ENCODE data around the gene GGCX. TPM values are rescaled to one million over a fixed set of nuclear protein-coding genes. Genes with fewer than 3 reads are reported as not detected.

Gene GGCX
- total RNA-seq, 2 experiments from 2014 or later = 26.0 to 26.7 TPM

GRCh38 chr2:85589181-85589580 lies 27.9 kb upstream of the GGCX start:
- H3K27ac Mint-ChIP-seq = no peak overlapping the region
- CTCF ChIA-PET = no interaction called here

DNA sequence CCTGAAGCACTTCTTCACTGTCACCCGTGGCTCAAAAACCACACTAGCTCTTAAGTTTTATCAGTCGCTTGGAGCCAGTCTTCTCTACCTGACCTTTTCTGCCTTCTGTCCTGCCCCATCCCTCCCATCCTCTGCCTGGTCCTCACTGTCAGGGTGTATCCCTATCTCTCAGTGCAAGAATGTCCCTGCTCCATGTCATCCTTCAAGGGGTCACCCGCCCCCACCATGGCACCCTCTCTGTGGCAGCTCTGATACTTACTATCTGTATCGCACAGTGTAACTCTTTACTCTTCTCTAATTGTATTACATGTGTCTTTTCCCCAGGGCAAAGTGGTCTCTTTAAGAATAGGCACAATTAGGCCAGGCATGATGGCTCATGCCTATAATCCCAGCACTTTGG lies 27.4 kb upstream of the GGCX start:
- Mint-ChIP-seq H3K4me3 (no peak overlapping the region), H3K27ac (no peak overlapping the region), H3K9me3 (ENCODE audit: low read depth) (no peaks in the 10 kb centered on the region), H3K27me3 (no peaks in the 10 kb centered on the region), H3K36me3 (peaks cover 4% of the 10 kb centered on the region), H3K4me1 (peaks cover 37% of the 10 kb centered on the region)
- CTCF ChIA-PET = no interaction called here
- ATAC-seq (no peak), DNase-seq (no peak)

More at GRCh38 chr2:85589181-85589580, 27.9 kb upstream of the GGCX start:
- H3K4me3 Mint-ChIP-seq = no peak overlapping the region
- H3K9me3 Mint-ChIP-seq (ENCODE audit: low read depth) = no peaks in the 10 kb centered on the region
- H3K4me1 Mint-ChIP-seq = peaks cover 37% of the 10 kb centered on the region
- ATAC-seq (no peak), DNase-seq (no peak)
- H3K36me3 Mint-ChIP-seq = peaks cover 1% of the 10 kb centered on the region
- no peaks in the 10 kb centered on the region for H3K27me3 Mint-ChIP-seq

DNA sequence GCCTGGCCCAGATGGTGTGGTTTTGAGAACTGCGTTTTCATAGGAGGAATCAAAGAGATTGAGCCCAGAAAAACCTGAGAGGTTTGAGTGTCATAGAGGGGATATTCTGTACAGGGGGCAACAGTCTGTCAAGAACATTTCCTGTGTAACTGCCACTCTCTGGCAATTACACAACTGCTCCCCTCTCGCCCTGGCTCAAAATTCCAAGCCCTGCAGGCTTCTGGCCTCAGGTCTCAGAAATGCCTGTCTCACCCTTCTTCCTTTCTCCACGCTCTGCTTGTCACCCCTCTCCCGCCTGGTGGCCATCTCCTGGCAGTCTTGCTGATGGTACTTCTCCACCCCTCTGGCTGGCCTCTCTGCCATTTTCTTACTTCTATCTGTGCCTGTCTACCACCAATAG lies 26.9 kb upstream of the GGCX start:
- no peak overlapping the region for H3K4me3 Mint-ChIP-seq
- no peak overlapping the region for H3K27ac Mint-ChIP-seq
- no peaks in the 10 kb centered on the region for H3K27me3 Mint-ChIP-seq
- peaks cover 42% of the 10 kb centered on the region for H3K4me1 Mint-ChIP-seq
- no peak for ATAC-seq
- peaks cover 4% of the 10 kb centered on the region for H3K36me3 Mint-ChIP-seq
- no peak for DNase-seq
- no peaks in the 10 kb centered on the region for H3K9me3 Mint-ChIP-seq (ENCODE audit: low read depth)
- CTCF ChIA-PET = no interaction called here

GRCh38 chr2:85585781-85586105 lies 24.4 kb upstream of the GGCX start:
- peak overlapping the region; percentile 89 for H3K4me3 Mint-ChIP-seq
- H3K27me3 Mint-ChIP-seq = no peaks in the 10 kb centered on the region
- H3K27ac Mint-ChIP-seq = peak overlapping the region; percentile 93
- CTCF ChIA-PET = interaction anchor here (0.7 to 1.1 kb wide), 2 partner anchors 10 to 20 kb away, joined by 3 to 4 read pairs; partner anchors contain the start of gene RNF181
- peaks cover 18% of the 10 kb centered on the region for H3K36me3 Mint-ChIP-seq
- ATAC-seq (no peak), DNase-seq (no peak)
- H3K4me1 Mint-ChIP-seq = peaks cover 43% of the 10 kb centered on the region
- H3K9me3 Mint-ChIP-seq (ENCODE audit: low read depth) = no peaks in the 10 kb centered on the region

DNA sequence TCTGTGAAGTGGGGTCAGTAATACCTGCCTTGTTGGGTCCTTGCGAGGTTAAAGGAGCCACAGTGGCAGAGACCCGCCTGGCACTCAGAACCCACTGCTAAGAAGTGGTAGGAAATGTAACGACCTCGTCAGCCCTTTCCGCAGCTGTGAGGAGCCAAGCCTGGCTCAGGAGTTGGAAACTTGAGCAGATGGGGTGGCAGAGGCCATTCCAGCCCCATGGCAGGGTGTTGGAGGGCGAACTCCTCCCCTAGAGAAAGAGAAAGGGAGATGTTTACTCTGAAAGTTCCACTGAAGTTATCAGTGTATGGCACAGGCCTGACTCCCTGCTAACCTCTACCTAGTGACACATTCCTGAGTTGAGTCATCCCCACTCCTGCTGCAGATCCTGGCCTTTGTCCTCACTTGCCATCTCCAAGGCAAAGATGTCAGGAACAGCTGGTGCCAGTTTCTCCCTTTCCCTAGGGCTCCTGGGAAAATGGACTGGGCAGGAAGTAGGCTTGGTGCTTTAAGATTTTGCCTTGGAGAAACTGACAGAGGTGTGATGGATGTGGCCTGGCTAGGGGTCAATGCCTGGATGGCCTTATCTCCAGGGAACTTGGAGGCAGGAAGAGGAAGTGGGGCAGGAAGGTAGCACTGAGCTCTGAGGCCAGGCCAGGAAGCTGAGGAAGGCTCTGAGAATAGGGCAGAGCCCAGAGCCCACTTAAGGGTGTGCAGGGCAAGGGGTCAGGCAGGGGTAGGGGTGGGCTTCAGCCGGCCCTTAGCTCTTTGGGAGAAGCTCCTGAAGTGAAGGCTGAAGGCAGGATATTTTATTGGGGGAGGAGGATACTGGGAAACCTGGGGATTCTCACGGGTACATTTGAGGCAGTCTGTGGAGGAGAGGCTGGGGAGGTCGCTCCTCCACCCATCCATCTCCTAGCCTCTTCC lies 23.8 kb upstream of the GGCX start:
- peak overlapping the region; percentile 89 for H3K4me3 Mint-ChIP-seq

GRCh38 chr2:85584354-85584856 lies 23.1 kb upstream of the GGCX start, which contains the start of gene VAMP5:
TSS of gene VAMP5 (plus strand) at chr2:85584431. CDS start at chr2:85584491, 60 bp downstream.
- DNase-seq = no peak
- H3K36me3 Mint-ChIP-seq = peaks cover 23% of the 10 kb centered on the region
- peak within 1 kb of the TSS; percentile 93 for H3K27ac Mint-ChIP-seq
- peak; percentile 69 for ATAC-seq
- peaks cover 43% of the 10 kb centered on the region for H3K4me1 Mint-ChIP-seq
- no peaks in the 10 kb centered on the region for H3K9me3 Mint-ChIP-seq (ENCODE audit: low read depth)
- H3K27me3 Mint-ChIP-seq = no peaks in the 10 kb centered on the region
- peak within 1 kb of the TSS; percentile 89 for H3K4me3 Mint-ChIP-seq
- CTCF ChIA-PET = interaction anchor here (1.1 to 1.7 kb wide), 4 partner anchors 10 to 52 kb away, joined by 3 to 5 read pairs (median 4); partner anchors contain the start of gene RNF181

More for the DNA sequence above, 23.8 kb upstream of the GGCX start:
- Mint-ChIP-seq H3K4me1 (peaks cover 44% of the 10 kb centered on the region), H3K9me3 (ENCODE audit: low read depth) (no peaks in the 10 kb centered on the region), H3K27ac (peak overlapping the region; percentile 93), H3K27me3 (no peaks in the 10 kb centered on the region), H3K36me3 (peaks cover 21% of the 10 kb centered on the region)
- DNase-seq (peak; percentile 56), ATAC-seq (peak; percentile 64)
- CTCF ChIA-PET = interaction anchor here (0.7 to 1.7 kb wide), 3 partner anchors 10 to 33 kb away, joined by 3 to 5 read pairs (median 4); partner anchors contain the start of gene RNF181

DNA sequence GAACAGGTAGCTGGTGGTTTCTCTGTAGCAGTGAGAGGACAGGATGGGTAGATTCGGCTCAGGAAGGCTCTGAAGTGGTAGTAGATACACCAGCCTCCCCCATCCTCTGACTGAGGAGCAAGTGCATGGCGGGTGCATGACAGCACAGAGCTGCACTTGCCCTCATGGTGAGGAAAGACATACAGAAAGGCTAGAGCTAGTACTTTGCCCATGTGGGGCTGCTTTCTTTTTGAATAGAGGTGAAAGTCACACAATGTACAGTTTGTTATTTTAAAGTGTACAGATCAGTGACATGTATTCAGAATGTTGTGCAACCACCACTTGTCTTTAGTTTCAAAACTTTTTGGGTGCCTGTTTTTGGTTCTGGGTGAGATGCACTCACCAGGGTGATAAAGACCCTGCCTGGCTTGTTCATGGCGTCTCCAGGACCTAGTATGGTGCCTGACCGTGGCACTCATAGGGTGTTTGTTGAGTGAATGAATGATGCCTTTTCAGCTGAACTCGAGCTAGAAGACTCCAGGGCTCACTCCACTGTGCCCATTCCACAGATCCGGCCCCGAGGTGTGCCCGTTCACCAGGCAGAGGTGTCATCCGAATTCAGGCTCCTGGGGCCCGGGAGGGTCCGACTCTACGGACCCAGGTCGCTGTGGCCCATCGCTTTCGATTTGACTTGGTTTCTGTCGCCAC lies 22.5 kb upstream of the GGCX start:
- Mint-ChIP-seq H3K9me3 (ENCODE audit: low read depth) (no peaks in the 10 kb centered on the region), H3K4me3 (peak overlapping the region; percentile 89), H3K4me1 (peaks cover 48% of the 10 kb centered on the region), H3K27me3 (no peaks in the 10 kb centered on the region), H3K36me3 (peaks cover 24% of the 10 kb centered on the region), H3K27ac (peak overlapping the region; percentile 89)
- peak; percentile 69 for DNase-seq
- peak; percentile 37 for ATAC-seq
- CTCF ChIA-PET = interaction anchor here (1.0 to 1.7 kb wide), 5 partner anchors 9 to 53 kb away, joined by 3 to 5 read pairs (median 3); no protein-coding TSS in a partner anchor

DNA sequence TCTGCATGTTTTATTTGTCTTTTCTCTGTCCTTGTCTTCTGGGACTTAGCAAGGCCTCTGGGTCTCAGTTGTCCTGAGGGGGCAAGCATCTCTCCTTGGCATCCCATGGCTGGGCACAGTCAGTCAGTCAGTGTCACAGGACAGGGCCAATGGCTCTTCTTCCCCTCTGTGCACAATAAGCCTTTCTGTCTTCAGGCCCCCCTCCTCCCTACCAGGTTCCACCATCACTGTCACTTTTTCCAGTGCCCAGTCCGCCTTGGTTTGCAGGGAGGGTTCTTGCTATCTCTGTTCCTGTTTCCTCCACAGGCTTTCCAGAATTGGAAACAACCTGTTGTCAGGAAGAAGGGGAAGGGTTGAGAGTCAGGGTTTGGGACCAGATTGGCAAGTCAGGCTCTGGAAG lies 21.2 kb upstream of the GGCX start:
- Mint-ChIP-seq H3K4me3 (no peak overlapping the region), H3K27ac (peak overlapping the region; percentile 51), H3K9me3 (ENCODE audit: low read depth) (no peaks in the 10 kb centered on the region), H3K36me3 (peaks cover 25% of the 10 kb centered on the region), H3K27me3 (no peaks in the 10 kb centered on the region), H3K4me1 (peaks cover 45% of the 10 kb centered on the region)
- CTCF ChIA-PET = interaction anchor here (1.3 to 1.7 kb wide), 2 partner anchors 8 to 24 kb away, joined by 3 read pairs; no protein-coding TSS in a partner anchor
- DNase-seq = no peak
- no peak for ATAC-seq

- ATAC-seq (no peak), DNase-seq (no peak)
- peaks cover 25% of the 10 kb centered on the region for H3K36me3 Mint-ChIP-seq
- CTCF ChIA-PET = interaction anchor here (1.1 kb wide), 1 partner anchor 28 kb away, joined by 3 read pairs; no protein-coding TSS in a partner anchor
- no peak overlapping the region for H3K4me3 Mint-ChIP-seq
- H3K27ac Mint-ChIP-seq = no peak overlapping the region
- H3K27me3 Mint-ChIP-seq = no peaks in the 10 kb centered on the region
- peaks cover 35% of the 10 kb centered on the region for H3K4me1 Mint-ChIP-seq
- H3K9me3 Mint-ChIP-seq (ENCODE audit: low read depth) = no peaks in the 10 kb centered on the region
Observed at GRCh38 chr2:85580206-85580605, 18.9 kb upstream of the GGCX start.

- Mint-ChIP-seq H3K27me3 (no peaks in the 10 kb centered on the region), H3K4me1 (peaks cover 30% of the 10 kb centered on the region), H3K36me3 (peaks cover 25% of the 10 kb centered on the region), H3K27ac (no peak overlapping the region), H3K4me3 (peak overlapping the region; percentile 98), H3K9me3 (ENCODE audit: low read depth) (no peaks in the 10 kb centered on the region)
- CTCF ChIA-PET = interaction anchor here (0.6 to 1.1 kb wide), 2 partner anchors 27 to 205 kb away, joined by 3 read pairs; no protein-coding TSS in a partner anchor
- no peak for ATAC-seq
- no peak for DNase-seq
Observed at GRCh38 chr2:85579266-85579935, 18.1 kb upstream of the GGCX start.

GRCh38 chr2:85578243-85579180 lies 17.2 kb upstream of the GGCX start:
- H3K36me3 Mint-ChIP-seq = peaks cover 21% of the 10 kb centered on the region
- ATAC-seq (peak; percentile 25), DNase-seq (peak; percentile 49)

More at GRCh38 chr2:85578243-85579180, 17.2 kb upstream of the GGCX start:
- CTCF ChIA-PET = interaction anchor here (0.6 to 1.2 kb wide), 4 partner anchors 13 to 204 kb away, joined by 3 read pairs; partner anchors contain the start of gene GGCX
- Mint-ChIP-seq H3K4me3 (peak overlapping the region; percentile 98), H3K27ac (peak overlapping the region; percentile 85), H3K9me3 (ENCODE audit: low read depth) (no peaks in the 10 kb centered on the region), H3K4me1 (peaks cover 25% of the 10 kb centered on the region), H3K27me3 (no peaks in the 10 kb centered on the region)
